GM19035 (cell line): ENCODE data around the gene C18orf54.
"Not testable (repeated sequence)": the region's sequence is repeated elsewhere in the genome, so short reads cannot be mapped to it uniquely, and the experiment has no call there.

ENCODE experiments used
- ATAC-seq: cut with Tn5 transposase; IDR thresholded peaks from one replicate; pipeline ENCODE4 v1.9.1; 2021; ENCODE audit not compliant: unreplicated experiment

C18orf54 gene

GRCh38 chr18:54386800-54387495 lies 29.2 kb downstream of the C18orf54 start:
- ATAC-seq, result not testable (repeated sequence)

- no peak for ATAC-seq
Observed at GRCh38 chr18:54387631-54388030, 29.9 kb downstream of the C18orf54 start.

- peak; percentile 89 for ATAC-seq
Observed at GRCh38 chr18:54388203-54389142, 30.8 kb downstream of the C18orf54 start.

GRCh38 chr18:54389143-54389505 lies 31.4 kb downstream of the C18orf54 start:
- peak; percentile 8 for ATAC-seq

- no peak for ATAC-seq
Observed at GRCh38 chr18:54390838-54391237, 33.1 kb downstream of the C18orf54 start.

- ATAC-seq, result no peak
Observed at GRCh38 chr18:54392543-54393023, 34.9 kb downstream of the C18orf54 start.

- ATAC-seq, result no peak
Observed at GRCh38 chr18:54393648-54394294, 36.1 kb downstream of the C18orf54 start.

- no peak for ATAC-seq
Observed at GRCh38 chr18:54396760-54397159, 39.1 kb downstream of the C18orf54 start.

- ATAC-seq, result no peak
Observed at GRCh38 chr18:54405290-54405689, 47.6 kb downstream of the C18orf54 start.

GRCh38 chr18:54411781-54412180 lies 54.1 kb downstream of the C18orf54 start:
- no peak for ATAC-seq

GRCh38 chr18:54415086-54415485 lies 57.4 kb downstream of the C18orf54 start:
- no peak for ATAC-seq

- no peak for ATAC-seq
Observed at GRCh38 chr18:54416436-54416835, 58.7 kb downstream of the C18orf54 start.

- ATAC-seq, result no peak
Observed at GRCh38 chr18:54423831-54424230, 66.1 kb downstream of the C18orf54 start.

GRCh38 chr18:54426085-54426665 lies 68.5 kb downstream of the C18orf54 start:
- no peak for ATAC-seq
